GM21447 (cell line): Measurements from ENCODE around the gene DIP2C.
"Not testable (repeated sequence)": the region's sequence is repeated elsewhere in the genome, so short reads cannot be mapped to it uniquely, and the experiment has no call there.

ENCODE experiments used
- ATAC-seq: cut with Tn5 transposase; IDR thresholded peaks from one replicate; pipeline ENCODE4 v1.9.1; 2021; ENCODE audit not compliant: unreplicated experiment

Gene DIP2C

GRCh38 chr10:689452-690371, at the start of gene DIP2C:
Gene DIP2C, minus strand, starts transcription at chr10:689668. Its CDS starts 90 bp downstream, at chr10:689578.
- ATAC-seq: no peak

- ATAC-seq: no peak
These were observed 45.0 kb upstream of the DIP2C start for GRCh38 chr10:734481-734880.

GRCh38 chr10:733086-733485, 43.6 kb upstream of the DIP2C start:
- ATAC-seq: no peak

GRCh38 chr10:729213-729612, 39.7 kb upstream of the DIP2C start:
- no peak for ATAC-seq

GRCh38 chr10:728603-729002, 39.1 kb upstream of the DIP2C start:
- no peak for ATAC-seq

GRCh38 chr10:727162-727790, 37.8 kb upstream of the DIP2C start:
- ATAC-seq: no peak

- ATAC-seq: no peak
These were observed 36.3 kb upstream of the DIP2C start for GRCh38 chr10:725786-726185.

- ATAC-seq: no peak
These were observed 35.8 kb upstream of the DIP2C start for GRCh38 chr10:725302-725701.

GRCh38 chr10:723973-724372, 34.5 kb upstream of the DIP2C start:
- no peak for ATAC-seq

- ATAC-seq: no peak
These were observed 33.0 kb upstream of the DIP2C start for GRCh38 chr10:722281-723060.

- ATAC-seq: no peak
These were observed 28.8 kb upstream of the DIP2C start for GRCh38 chr10:718143-718700.

GRCh38 chr10:717458-717857, 28.0 kb upstream of the DIP2C start:
- no peak for ATAC-seq

- no peak for ATAC-seq
These were observed 27.4 kb upstream of the DIP2C start for GRCh38 chr10:716821-717220.

GRCh38 chr10:714214-714613, 24.7 kb upstream of the DIP2C start:
- no peak for ATAC-seq

- no peak for ATAC-seq
These were observed 23.1 kb upstream of the DIP2C start for GRCh38 chr10:712575-712974.

- ATAC-seq: no peak
These were observed 22.6 kb upstream of the DIP2C start for GRCh38 chr10:712089-712488.

GRCh38 chr10:707861-708260, 18.4 kb upstream of the DIP2C start:
- ATAC-seq: no peak

GRCh38 chr10:707456-707855, 18.0 kb upstream of the DIP2C start:
- ATAC-seq: no peak

- no peak for ATAC-seq
These were observed 13.7 kb upstream of the DIP2C start for GRCh38 chr10:703118-703517.

- ATAC-seq: not testable (repeated sequence)
These were observed 10.7 kb upstream of the DIP2C start for GRCh38 chr10:700183-700582.
